ENCODE measurements around the gene FCF1. TPM values are rescaled to one million over a fixed set of nuclear protein-coding genes. Genes with fewer than 3 reads are reported as not detected.

FCF1 gene
- total RNA-seq, 1 experiment from 2014 or later: 62.5 TPM

GRCh38 chr14:74735125-74735524, 22.2 kb downstream of the FCF1 start:
- no peaks in the 10 kb centered on the region for H3K27me3 Mint-ChIP-seq (ENCODE audit: insufficient read depth, unreplicated experiment)
- H3K27ac Mint-ChIP-seq (ENCODE audit: unreplicated experiment): peak overlapping the region; percentile 25
- intact Hi-C loops (cut with micrococcal nuclease; ENCODE audit: unreplicated experiment): no loop called here
- H3K27me3 ChIP-seq (replicated peaks; ENCODE audit: control insufficient read depth, insufficient read depth, low read length): no peaks in the 10 kb centered on the region
- peaks cover 15% of the 10 kb centered on the region for H3K4me1 Mint-ChIP-seq (ENCODE audit: low read depth, unreplicated experiment)
- no peak overlapping the region for H3K4me3 ChIP-seq (ENCODE audit: low read depth, low read length)
- H3K4me1 ChIP-seq: peaks cover 4% of the 10 kb centered on the region; the same call in 1 of the 2 replicates
- H3K4me3 Mint-ChIP-seq (ENCODE audit: unreplicated experiment): peak overlapping the region; percentile 32
- no peak for TF ChIP-seq CTCF (IDR thresholded peaks at IDR 0.05; ENCODE audit: insufficient read depth in 1 of 2, low read depth in 1 of 2, low read length in 1 of 2, severe bottlenecking in 1 of 2, unreplicated experiment in 1 of 2)
- no peaks in the 10 kb centered on the region for H3K9me3 Mint-ChIP-seq (ENCODE audit: unreplicated experiment)
- peaks cover 20% of the 10 kb centered on the region for H3K36me3 Mint-ChIP-seq (ENCODE audit: insufficient read depth, unreplicated experiment)
- peak in 1 of 2 experiments; percentile 22 for DNase-seq
- ChIA-PET POLR2A (no interaction called here), CTCF (no interaction called here)
- TSS peak; percentile 59 for BruUV-seq (replicated peaks)
- H3K36me3 ChIP-seq (ENCODE audit: control insufficient read depth, insufficient read depth, low read length): no peaks in the 10 kb centered on the region
- no peaks in the 10 kb centered on the region for H3K9me3 ChIP-seq

GRCh38 chr14:74737753-74738325, 24.9 kb downstream of the FCF1 start:
- H3K36me3 Mint-ChIP-seq (ENCODE audit: insufficient read depth, unreplicated experiment): peaks cover 20% of the 10 kb centered on the region
- no peaks in the 10 kb centered on the region for H3K9me3 Mint-ChIP-seq (ENCODE audit: unreplicated experiment)
- POLR2A ChIA-PET: no interaction called here
- H3K4me1 ChIP-seq: peaks cover 4% of the 10 kb centered on the region; the same call in 1 of the 2 replicates
- H3K4me3 Mint-ChIP-seq (ENCODE audit: unreplicated experiment): no peak overlapping the region
- no peak overlapping the region for H3K4me3 ChIP-seq (ENCODE audit: low read depth, low read length)
- no peaks in the 10 kb centered on the region for H3K27me3 ChIP-seq (replicated peaks; ENCODE audit: control insufficient read depth, insufficient read depth, low read length)
- H3K27ac Mint-ChIP-seq (ENCODE audit: unreplicated experiment): no peak overlapping the region
- H3K9me3 ChIP-seq: no peaks in the 10 kb centered on the region
- intact Hi-C loops (cut with micrococcal nuclease; ENCODE audit: unreplicated experiment): no loop called here
- BruUV-seq (replicated peaks): no TSS peak
- H3K36me3 ChIP-seq (ENCODE audit: control insufficient read depth, insufficient read depth, low read length): no peaks in the 10 kb centered on the region
- TF ChIP-seq CTCF (IDR thresholded peaks at IDR 0.05; ENCODE audit: insufficient read depth in 1 of 2, low read depth in 1 of 2, low read length in 1 of 2, severe bottlenecking in 1 of 2, unreplicated experiment in 1 of 2): no peak
- CTCF ChIA-PET: no interaction called here
- no peaks in the 10 kb centered on the region for H3K27me3 Mint-ChIP-seq (ENCODE audit: insufficient read depth, unreplicated experiment)
- peaks cover 15% of the 10 kb centered on the region for H3K4me1 Mint-ChIP-seq (ENCODE audit: low read depth, unreplicated experiment)
- no peak for DNase-seq

- intact Hi-C loops (cut with micrococcal nuclease; ENCODE audit: unreplicated experiment): no loop called here
- no peak for DNase-seq
- peaks cover 8% of the 10 kb centered on the region for H3K4me1 Mint-ChIP-seq (ENCODE audit: low read depth, unreplicated experiment)
- H3K36me3 Mint-ChIP-seq (ENCODE audit: insufficient read depth, unreplicated experiment): peaks cover 19% of the 10 kb centered on the region
- H3K9me3 Mint-ChIP-seq (ENCODE audit: unreplicated experiment): no peaks in the 10 kb centered on the region
- CTCF ChIA-PET: no interaction called here
- no peak overlapping the region for H3K27ac Mint-ChIP-seq (ENCODE audit: unreplicated experiment)
- no peaks in the 10 kb centered on the region for H3K36me3 ChIP-seq (ENCODE audit: control insufficient read depth, insufficient read depth, low read length)
- no peak overlapping the region for H3K4me3 ChIP-seq (ENCODE audit: low read depth, low read length)
- POLR2A ChIA-PET: no interaction called here
- BruUV-seq (replicated peaks): no TSS peak
- no peaks in the 10 kb centered on the region for H3K27me3 Mint-ChIP-seq (ENCODE audit: insufficient read depth, unreplicated experiment)
- no peaks in the 10 kb centered on the region for H3K27me3 ChIP-seq (replicated peaks; ENCODE audit: control insufficient read depth, insufficient read depth, low read length)
- no peak overlapping the region for H3K4me3 Mint-ChIP-seq (ENCODE audit: unreplicated experiment)
- no peak for TF ChIP-seq CTCF (IDR thresholded peaks at IDR 0.05; ENCODE audit: insufficient read depth in 1 of 2, low read depth in 1 of 2, low read length in 1 of 2, severe bottlenecking in 1 of 2, unreplicated experiment in 1 of 2)
- peaks cover 4% of the 10 kb centered on the region; the same call in 1 of the 2 replicates for H3K4me1 ChIP-seq
- H3K9me3 ChIP-seq: no peaks in the 10 kb centered on the region
Observed at GRCh38 chr14:74739293-74740030, 26.5 kb downstream of the FCF1 start.
